Measurements from ENCODE around the gene LGI1. TPM values are rescaled to one million over a fixed set of nuclear protein-coding genes. Genes with fewer than 3 reads are reported as not detected.

The LGI1 gene
- 7.6 and 30.6 TPM in 2 replicates for polyA plus RNA-seq

GRCh38 chr10:93757801-93758507, at the start of gene LGI1:
Gene LGI1, plus strand, starts transcription at chr10:93757936. Its CDS starts 209 bp downstream, at chr10:93758145.

Other genes starting within 250 kb of the LGI1 start
- gene FFAR4, start 191.3 kb upstream of the LGI1 start, polyA plus RNA-seq: not detected in 2 replicates
- 8.2 TPM in 1 of 2 replicates, not detected in the other for gene RBP4, start 156.7 kb upstream of the LGI1 start, polyA plus RNA-seq
- 0.09 TPM in 1 of 2 replicates, not detected in the other for gene PDE6C, start 145.4 kb upstream of the LGI1 start, polyA plus RNA-seq
- 48.6 and 56.6 TPM in 2 replicates for gene FRA10AC1, start 55.3 kb upstream of the LGI1 start, polyA plus RNA-seq
- 4.2 and 9.3 TPM in 2 replicates for gene SLC35G1, start 136.0 kb downstream of the LGI1 start, polyA plus RNA-seq
- 0.48 and 0.58 TPM in 2 replicates for gene PLCE1, start 236.0 kb downstream of the LGI1 start, polyA plus RNA-seq

All from Purkinje cell (primary cell).